ENCODE data around the gene CCDC86.
"Not testable (repeated sequence)": the region's sequence is repeated elsewhere in the genome, so short reads cannot be mapped to it uniquely, and the experiment has no call there.

The CCDC86 gene

GRCh38 chr11:60841797-60842667 is at the start of gene CCDC86:
Gene CCDC86 (plus strand): TSS chr11:60842113. CDS start chr11:60842125, 12 bp downstream.
- DNase-seq = peak; percentile 93

- no peak for DNase-seq
Observed at GRCh38 chr11:60792521-60792920, 49.4 kb upstream of the CCDC86 start.

- DNase-seq = no peak
Observed at GRCh38 chr11:60795291-60795690, 46.6 kb upstream of the CCDC86 start.

- no peak for DNase-seq
Observed at GRCh38 chr11:60797846-60798630, 43.9 kb upstream of the CCDC86 start.

- no peak for DNase-seq
Observed at GRCh38 chr11:60798631-60799030, 43.3 kb upstream of the CCDC86 start.

GRCh38 chr11:60801194-60801593 is 40.7 kb upstream of the CCDC86 start:
- DNase-seq = no peak

GRCh38 chr11:60803273-60803936 is 38.5 kb upstream of the CCDC86 start:
- no peak for DNase-seq

- DNase-seq = no peak
Observed at GRCh38 chr11:60809249-60809648, 32.7 kb upstream of the CCDC86 start.

- no peak for DNase-seq
Observed at GRCh38 chr11:60809691-60810090, 32.2 kb upstream of the CCDC86 start.

- no peak for DNase-seq
Observed at GRCh38 chr11:60810151-60810550, 31.8 kb upstream of the CCDC86 start.

- no peak for DNase-seq
Observed at GRCh38 chr11:60810569-60810968, 31.3 kb upstream of the CCDC86 start.

- no peak for DNase-seq
Observed at GRCh38 chr11:60813324-60813723, 28.6 kb upstream of the CCDC86 start.

GRCh38 chr11:60814112-60814511 is 27.8 kb upstream of the CCDC86 start:
- DNase-seq = no peak

GRCh38 chr11:60816590-60817157 is 25.2 kb upstream of the CCDC86 start:
- DNase-seq = no peak

GRCh38 chr11:60818057-60818456 is 23.9 kb upstream of the CCDC86 start:
- DNase-seq = no peak

GRCh38 chr11:60821827-60822599 is 19.9 kb upstream of the CCDC86 start:
- no peak for DNase-seq

GRCh38 chr11:60823745-60824306 is 18.1 kb upstream of the CCDC86 start:
- DNase-seq = not testable (repeated sequence)

GRCh38 chr11:60825118-60825517 is 16.8 kb upstream of the CCDC86 start:
- no peak for DNase-seq

- no peak for DNase-seq
Observed at GRCh38 chr11:60825790-60826189, 16.1 kb upstream of the CCDC86 start.

- peak; percentile 70 for DNase-seq
Observed at GRCh38 chr11:60830478-60831142, 11.3 kb upstream of the CCDC86 start.

GRCh38 chr11:60831143-60831500 is 10.8 kb upstream of the CCDC86 start:
- DNase-seq = no peak
